Gastrocnemius medialis (tissue), 4 donors: ENCODE results near the gene ZNG1A. TPM values are rescaled to one million over a fixed set of nuclear protein-coding genes. Genes with fewer than 3 reads are reported as not detected.
A peak's percentile ranks its signal among the peaks of the same experiment; 100 is the strongest.
"Not testable (repeated sequence)": the region's sequence is repeated elsewhere in the genome, so short reads cannot be mapped to it uniquely, and the experiment has no call there.

Experiments used
- ATAC-seq, 2 donors: fragments of 150-250 bp; one replicate each; pipeline ENCODE4 v1.9.1; 2016
- DNase-seq, 2 donors: peaks; one replicate each; pipeline ENCODE4 v3.0.0-alpha.2; 2019
- H3K27ac ChIP-seq, 4 donors: fragments of 200-600 bp; sonication (generic); 1 replicate in 1 of 4; 2 replicates in 3 of 4; pipeline ENCODE4 v1.5.1; 2016 to 2018; ENCODE audit warnings: mild to moderate bottlenecking in 2 of 4, moderate library complexity in 1 of 4
- H3K27me3 ChIP-seq, 3 donors: fragments of 200-600 bp; sonication (generic) in 2 of 3; 1 replicate in 1 of 3; 2 replicates in 2 of 3; pipeline versions ENCODE4 v1.5.1 to v1.6.0; 2016 to 2019; ENCODE audit warnings: mild to moderate bottlenecking in 1 of 3, moderate library complexity in 1 of 3
- H3K36me3 ChIP-seq, 2 donors: fragments of 200-600 bp; sonication (generic) in 1 of 2; one replicate each; pipeline ENCODE4 v1.5.1; 2017 to 2018
- H3K4me1 ChIP-seq, 2 donors: fragments of 200-600 bp; sonication (generic) in 1 of 2; one replicate each; pipeline ENCODE4 v1.5.1; 2016 to 2017; ENCODE audit warnings: mild to moderate bottlenecking in 2 of 2
- H3K4me3 ChIP-seq, 4 donors: fragments of 200-600 bp; sonication (generic) in 3 of 4; 1 replicate in 1 of 4; 2 replicates in 3 of 4; pipeline ENCODE4 v1.5.1; 2016 to 2019; ENCODE audit warnings: mild to moderate bottlenecking in 2 of 4
- H3K9me3 ChIP-seq, 3 donors: fragments of 200-600 bp; sonication (generic) in 2 of 3; 1 replicate in 1 of 3; 2 replicates in 2 of 3; pipeline ENCODE4 v1.5.1; 2016 to 2019
- CTCF ChIP-seq, 5 experiments: fragments of 450-650 bp in 3 of 5; fragments of 200-600 bp in 2 of 5; sonication (generic) in 2 of 5; IDR thresholded peaks in 4 of 5; conservative IDR thresholded peaks in 1 of 5; 1 replicate in 4 of 5; 2 replicates in 1 of 5; pipeline ENCODE4 v1.5.1; 2016 to 2019; ENCODE audit warnings: antibody characterized with exemption in 5 of 5, mild to moderate bottlenecking in 3 of 5, moderate library complexity in 3 of 5
- POLR2A ChIP-seq, 2 donors: fragments of 450-650 bp; IDR thresholded peaks; one replicate each; pipeline ENCODE4 v1.6.1; 2017; ENCODE audit warnings: antibody characterized with exemption in 2 of 2, mild to moderate bottlenecking in 2 of 2, moderate library complexity in 2 of 2
- in situ Hi-C, 4 donors: fragments of 200-750 bp; cut with MboI; loops; one replicate each; pipeline versions ENCODE4 v1.15.0 to v1.8.0; 2017; ENCODE audit warnings: low sequenced_read_pairs in 4 of 4
- intact Hi-C: fragments of 100-400 bp; cut with DNase I; formaldehyde crosslinking; loops from one replicate; pipeline ENCODE4 v1.15.1; 2023; ENCODE audit warnings: low total_unique reads
- total RNA-seq, 4 donors: library from RNA; depleted of rRNA; stranded (reverse); fragments of >200 nt; gene quantifications; one replicate each; pipeline versions ENCODE4 v1.1.0 to v1.2.3, GENCODE V29; 2016

ZNG1A gene
- total RNA-seq, 4 donors from 2014 or later = 8.6 to 28.2 (median 20.8) TPM

DNA sequence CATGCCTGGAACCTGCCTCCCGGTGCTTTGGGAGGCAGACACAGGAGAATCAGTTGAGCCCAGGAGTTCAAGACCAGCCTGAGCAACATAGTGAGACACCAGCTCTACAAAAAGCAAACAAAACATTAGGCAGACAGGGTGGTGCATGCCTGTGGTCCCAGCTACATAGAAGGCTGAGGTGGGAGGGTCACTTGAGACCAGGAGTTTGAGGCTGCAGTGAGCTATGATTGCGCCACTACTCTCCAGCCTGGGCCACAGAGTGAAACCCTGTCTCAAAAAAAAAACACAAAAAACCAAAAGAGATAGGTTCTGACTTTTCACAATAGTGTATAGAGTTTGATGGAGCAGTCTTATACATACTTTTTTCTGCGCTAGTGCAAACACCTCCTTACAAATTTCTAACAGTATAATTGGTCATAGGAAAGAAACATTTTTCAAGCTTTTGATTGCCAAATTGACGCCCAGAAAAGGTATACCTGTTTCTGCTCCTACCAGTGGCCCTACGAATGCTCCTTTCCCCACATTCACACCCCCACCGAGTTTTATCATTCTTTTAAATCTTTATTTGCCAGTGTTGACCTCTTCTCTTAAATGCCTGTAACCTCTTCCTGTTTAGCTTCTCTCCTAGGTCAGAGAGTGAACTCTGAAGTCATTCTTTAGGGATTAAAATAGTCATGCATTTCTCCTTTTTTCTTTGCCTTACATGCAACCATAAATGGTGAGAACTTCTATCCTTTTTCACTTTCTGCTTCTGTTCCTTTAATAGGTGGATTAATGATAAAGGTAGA, 43.3 kb upstream of the ZNG1A start:
- DNase-seq = no peak
- TF ChIP-seq POLR2A (IDR thresholded peaks at IDR 0.05) (no peak), CTCF (IDR thresholded peaks at IDR 0.05 in 4 of 5, conservative IDR thresholded peaks at IDR 0.05 in 1 of 5) (no peak)
- ATAC-seq = no peak
- H3K27ac ChIP-seq = peak overlapping the region in 1 of 4 donors; percentile 10
- no peaks in the 10 kb centered on the region for H3K27me3 ChIP-seq
- no peaks in the 10 kb centered on the region for H3K36me3 ChIP-seq
- no peaks in the 10 kb centered on the region for H3K9me3 ChIP-seq
- H3K4me1 ChIP-seq = no peaks in the 10 kb centered on the region
- intact Hi-C loops = no loop called here
- in situ Hi-C loops = no loop called here
- no peak overlapping the region for H3K4me3 ChIP-seq

DNA sequence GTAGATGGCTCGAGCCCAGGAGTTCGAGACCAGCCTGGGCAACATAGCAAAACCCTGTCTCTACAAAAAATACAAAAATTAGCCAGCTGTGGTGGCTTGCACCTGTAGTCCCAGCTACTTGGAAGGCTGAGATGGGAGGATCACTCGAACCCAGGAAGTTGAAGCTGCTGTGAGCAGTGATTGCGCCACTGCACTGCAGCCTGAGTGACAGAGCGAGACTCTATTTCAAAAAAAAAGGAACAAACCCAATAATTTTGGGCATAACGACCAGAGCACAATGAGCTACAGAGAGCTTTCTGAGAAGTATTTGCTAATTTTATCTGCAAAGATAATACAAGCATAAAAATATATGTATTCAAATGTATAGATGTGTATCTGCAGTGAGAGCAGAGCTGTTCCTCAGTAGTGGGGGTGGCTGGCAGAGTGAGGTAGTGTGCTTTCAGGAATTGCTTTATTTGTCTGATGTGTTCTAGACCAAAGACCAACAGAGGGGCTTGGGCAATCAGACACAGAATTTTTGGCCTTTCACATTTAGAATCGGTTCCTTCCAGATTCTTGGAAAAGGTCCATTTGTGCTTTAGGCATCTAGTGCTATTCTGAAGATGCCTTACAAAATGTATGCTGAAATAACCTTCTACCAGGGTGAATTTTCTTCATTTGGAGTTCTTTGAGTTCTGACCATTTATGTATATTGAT, 41.0 kb upstream of the ZNG1A start:
- no peak for ATAC-seq
- TF ChIP-seq POLR2A (IDR thresholded peaks at IDR 0.05) (no peak), CTCF (IDR thresholded peaks at IDR 0.05 in 4 of 5, conservative IDR thresholded peaks at IDR 0.05 in 1 of 5) (no peak)
- no peaks in the 10 kb centered on the region for H3K36me3 ChIP-seq
- H3K4me3 ChIP-seq = no peak overlapping the region
- peaks cover 0 to 4% of the 10 kb centered on the region in 2 donors for H3K4me1 ChIP-seq
- in situ Hi-C loops = no loop called here
- intact Hi-C loops = no loop called here
- H3K27ac ChIP-seq = no peak overlapping the region
- H3K9me3 ChIP-seq = no peaks in the 10 kb centered on the region
- H3K27me3 ChIP-seq = peaks cover 0 to 8% (median 0%) of the 10 kb centered on the region in 3 donors
- no peak for DNase-seq

GRCh38 chr9:219036-219435, 40.2 kb upstream of the ZNG1A start:
- peaks cover 0 to 11% (median 0%) of the 10 kb centered on the region in 3 donors for H3K27me3 ChIP-seq
- DNase-seq, H3K4me1 ChIP-seq, ATAC-seq, intact Hi-C loops, H3K36me3 ChIP-seq, H3K4me3 ChIP-seq, H3K9me3 ChIP-seq, in situ Hi-C loops, H3K27ac ChIP-seq: not testable (repeated sequence)

DNA sequence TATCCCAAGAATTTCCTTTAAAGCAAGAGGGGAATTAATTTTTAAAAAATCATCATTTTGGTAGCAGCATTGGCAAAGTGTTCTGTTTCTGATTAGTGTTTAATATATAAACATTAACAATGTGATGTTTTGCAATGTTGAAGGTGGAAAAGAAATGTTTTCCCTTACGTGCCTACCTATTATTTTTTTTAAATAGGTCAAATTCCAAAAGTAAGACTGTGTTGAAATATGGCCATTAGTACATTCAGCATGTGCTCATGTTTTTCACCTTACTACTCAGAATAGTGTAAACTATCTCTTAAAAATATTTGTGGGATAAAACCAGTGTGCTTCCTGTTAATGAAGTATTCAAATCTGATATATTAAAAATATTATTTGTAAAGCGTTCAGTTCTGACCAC, 39.1 kb upstream of the ZNG1A start:
- DNase-seq (no peak), ATAC-seq (no peak)
- no peak overlapping the region for H3K4me3 ChIP-seq
- H3K27me3 ChIP-seq = peaks cover 0 to 11% (median 0%) of the 10 kb centered on the region in 3 donors
- no peaks in the 10 kb centered on the region for H3K9me3 ChIP-seq
- no peak overlapping the region for H3K27ac ChIP-seq
- in situ Hi-C loops (no loop called here), intact Hi-C loops (no loop called here)
- TF ChIP-seq POLR2A (IDR thresholded peaks at IDR 0.05) (no peak), CTCF (IDR thresholded peaks at IDR 0.05 in 4 of 5, conservative IDR thresholded peaks at IDR 0.05 in 1 of 5) (no peak)
- no peaks in the 10 kb centered on the region for H3K36me3 ChIP-seq
- peaks cover 0 to 4% of the 10 kb centered on the region in 2 donors for H3K4me1 ChIP-seq

- TF ChIP-seq POLR2A (IDR thresholded peaks at IDR 0.05) (no peak), CTCF (IDR thresholded peaks at IDR 0.05 in 4 of 5, conservative IDR thresholded peaks at IDR 0.05 in 1 of 5) (no peak)
- DNase-seq (no peak), ATAC-seq (no peak)
- Histone ChIP-seq H3K27ac (no peak overlapping the region), H3K9me3 (no peaks in the 10 kb centered on the region), H3K36me3 (no peaks in the 10 kb centered on the region), H3K27me3 (peaks cover 0 to 11% (median 0%) of the 10 kb centered on the region in 3 donors), H3K4me3 (no peak overlapping the region), H3K4me1 (peaks cover 0 to 4% of the 10 kb centered on the region in 2 donors)
- intact Hi-C loops = no loop called here
- in situ Hi-C loops = no loop called here
These were observed 38.0 kb upstream of the ZNG1A start for GRCh38 chr9:216866-217265.
